HEK293 (cell line): ENCODE measurements around the gene SYTL5.

ENCODE experiments used
- CTCF ChIP-seq: fragments of 450-650 bp; formaldehyde crosslinking; IDR thresholded peaks from 2 replicates; pipeline ENCODE4 v1.5.1; 2016; ENCODE audit warnings: missing biosample characterization, missing genetic modification characterization
- ZBTB8A ChIP-seq: fragments of 450-650 bp; formaldehyde crosslinking; IDR thresholded peaks from 2 replicates; pipeline ENCODE4 v1.5.1; 2016; ENCODE audit warnings: missing biosample characterization, missing genetic modification characterization
- ZNF335 ChIP-seq: fragments of 450-650 bp; formaldehyde crosslinking; conservative IDR thresholded peaks from 2 replicates; pipeline ENCODE4 v1.5.1; 2016; ENCODE audit warnings: missing biosample characterization, missing genetic modification characterization
- ZNF530 ChIP-seq: fragments of 450-650 bp; formaldehyde crosslinking; IDR thresholded peaks from 2 replicates; pipeline ENCODE4 v1.5.1; 2016; ENCODE audit warnings: low read depth, missing biosample characterization, missing genetic modification characterization
- TF ChIP-seq, protein P1 (sequence below): fragments of 450-650 bp; formaldehyde crosslinking; IDR thresholded peaks from 2 replicates; pipeline ENCODE4 v1.5.1; 2016; ENCODE audit warnings: missing biosample characterization, missing genetic modification characterization

DNA sequence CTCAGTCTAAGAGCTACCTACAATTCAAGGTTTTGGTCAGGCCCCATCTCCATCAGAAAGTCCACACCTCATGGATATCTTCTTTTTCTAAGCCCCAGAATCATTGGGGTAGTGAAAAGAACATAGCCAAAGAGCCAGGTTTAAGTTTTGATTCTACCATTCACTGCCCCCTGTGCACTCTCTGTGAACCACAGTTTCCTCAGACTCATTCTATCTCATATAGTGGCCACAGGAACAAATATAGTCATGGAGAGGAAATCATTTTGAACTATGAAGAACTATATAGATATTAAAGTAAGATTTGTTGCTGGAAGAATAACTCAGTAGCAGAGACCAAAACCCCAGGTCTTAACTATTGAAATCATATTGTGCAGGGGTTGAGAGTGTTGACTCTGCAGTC lies 3.3 kb downstream of the SYTL5 start:
- no peak for TF ChIP-seq CTCF (tag by site-specific recombination)
- TF ChIP-seq, protein P1, sequence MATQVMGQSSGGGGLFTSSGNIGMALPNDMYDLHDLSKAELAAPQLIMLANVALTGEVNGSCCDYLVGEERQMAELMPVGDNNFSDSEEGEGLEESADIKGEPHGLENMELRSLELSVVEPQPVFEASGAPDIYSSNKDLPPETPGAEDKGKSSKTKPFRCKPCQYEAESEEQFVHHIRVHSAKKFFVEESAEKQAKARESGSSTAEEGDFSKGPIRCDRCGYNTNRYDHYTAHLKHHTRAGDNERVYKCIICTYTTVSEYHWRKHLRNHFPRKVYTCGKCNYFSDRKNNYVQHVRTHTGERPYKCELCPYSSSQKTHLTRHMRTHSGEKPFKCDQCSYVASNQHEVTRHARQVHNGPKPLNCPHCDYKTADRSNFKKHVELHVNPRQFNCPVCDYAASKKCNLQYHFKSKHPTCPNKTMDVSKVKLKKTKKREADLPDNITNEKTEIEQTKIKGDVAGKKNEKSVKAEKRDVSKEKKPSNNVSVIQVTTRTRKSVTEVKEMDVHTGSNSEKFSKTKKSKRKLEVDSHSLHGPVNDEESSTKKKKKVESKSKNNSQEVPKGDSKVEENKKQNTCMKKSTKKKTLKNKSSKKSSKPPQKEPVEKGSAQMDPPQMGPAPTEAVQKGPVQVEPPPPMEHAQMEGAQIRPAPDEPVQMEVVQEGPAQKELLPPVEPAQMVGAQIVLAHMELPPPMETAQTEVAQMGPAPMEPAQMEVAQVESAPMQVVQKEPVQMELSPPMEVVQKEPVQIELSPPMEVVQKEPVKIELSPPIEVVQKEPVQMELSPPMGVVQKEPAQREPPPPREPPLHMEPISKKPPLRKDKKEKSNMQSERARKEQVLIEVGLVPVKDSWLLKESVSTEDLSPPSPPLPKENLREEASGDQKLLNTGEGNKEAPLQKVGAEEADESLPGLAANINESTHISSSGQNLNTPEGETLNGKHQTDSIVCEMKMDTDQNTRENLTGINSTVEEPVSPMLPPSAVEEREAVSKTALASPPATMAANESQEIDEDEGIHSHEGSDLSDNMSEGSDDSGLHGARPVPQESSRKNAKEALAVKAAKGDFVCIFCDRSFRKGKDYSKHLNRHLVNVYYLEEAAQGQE (tag by site-specific recombination), result no peak
- TF ChIP-seq ZNF335 (tag by site-specific recombination), result no peak
- no peak for TF ChIP-seq ZNF530 (tag by site-specific recombination)
- TF ChIP-seq ZBTB8A, result no peak
